Measurements from ENCODE around the gene ARMH2. TPM values are rescaled to one million over a fixed set of nuclear protein-coding genes. Genes with fewer than 3 reads are reported as not detected.

ARMH2 gene
- not detected in 2 replicates for total RNA-seq (2021)
- long read RNA-seq, result 0 reads

- no peaks in the 10 kb centered on the region for H4K20me1 ChIP-seq (ENCODE audit: control insufficient read depth, insufficient read depth, insufficient read length)
- H4K8ac ChIP-seq (replicated peaks; ENCODE audit: insufficient read length, low read depth, low read length), result no peak within 1 kb of the TSS
- H3K9me3 ChIP-seq (ENCODE audit: control insufficient read depth, low read depth, low read length), result no peaks in the 10 kb centered on the region
- no peak within 1 kb of the TSS for H3K56ac ChIP-seq (ENCODE audit: insufficient read length, low read depth, low read length)
- no CpG with 5 or more reads among the region's 13 CpGs for WGBS (ENCODE audit: extremely low coverage, insufficient read length, low lambda C conversion rate)
- no peak within 1 kb of the TSS for H2BK12ac ChIP-seq (ENCODE audit: insufficient read length, low read depth, low read length)
- no peaks in the 10 kb centered on the region for H3K79me2 ChIP-seq (ENCODE audit: insufficient read depth, low read length)
- no peak within 1 kb of the TSS for H3K4ac ChIP-seq (ENCODE audit: low read depth, low read length)
- H3K9ac ChIP-seq (ENCODE audit: extremely low read depth, insufficient read length, low read length), result no peak within 1 kb of the TSS
- H2AFZ ChIP-seq (ENCODE audit: low read length), result no peak within 1 kb of the TSS
- no peak within 1 kb of the TSS for H3K4me2 ChIP-seq (ENCODE audit: insufficient read depth, insufficient read length, low read length)
- no peak within 1 kb of the TSS for H2BK120ac ChIP-seq (ENCODE audit: low read depth, low read length, poor library complexity, severe bottlenecking)
- H3K4me1 Mint-ChIP-seq, result peaks cover 13 to 20% of the 10 kb centered on the region in 2 experiments
- H4K5ac ChIP-seq (ENCODE audit: insufficient read length, low read depth, low read length), result no peak within 1 kb of the TSS
- TF ChIP-seq CTCF (conservative IDR thresholded peaks at IDR 0.05), result no peak
- H3K9me3 Mint-ChIP-seq, result no peaks in the 10 kb centered on the region
- peaks cover 5% of the 10 kb centered on the region for H3K4me1 ChIP-seq (ENCODE audit: insufficient read depth, low read length)
- no peak within 1 kb of the TSS for H3K23ac ChIP-seq (ENCODE audit: insufficient read length, low read depth, low read length)
- H3K36me3 Mint-ChIP-seq (ENCODE audit: insufficient read depth in 1 of 3, low read depth in 3 of 3), result peaks cover 0 to 4% (median 4%) of the 10 kb centered on the region in 3 experiments; a peak in 1 of 7 replicates
- no peak within 1 kb of the TSS for H3K27ac Mint-ChIP-seq
- H2BK20ac ChIP-seq (ENCODE audit: low read depth, low read length, poor library complexity, severe bottlenecking), result no peak within 1 kb of the TSS
- no peak within 1 kb of the TSS for H3K18ac ChIP-seq (ENCODE audit: insufficient read length, low read depth, low read length)
- H4K91ac ChIP-seq (ENCODE audit: insufficient read length, low read depth, low read length), result no peak within 1 kb of the TSS
- no peak within 1 kb of the TSS for H2AK5ac ChIP-seq (ENCODE audit: insufficient read length, low read length)
- H3T11ph ChIP-seq (ENCODE audit: low read length), result no peak within 1 kb of the TSS
- H3K27me3 ChIP-seq (ENCODE audit: insufficient read depth, low read length), result no peaks in the 10 kb centered on the region; the same call in 1 of the 2 replicates
- H2BK5ac ChIP-seq (ENCODE audit: insufficient read length, low read length), result no peak within 1 kb of the TSS
- no peak within 1 kb of the TSS for H3K4me3 Mint-ChIP-seq
- no peak within 1 kb of the TSS for H3K27ac ChIP-seq (ENCODE audit: insufficient read length, low read depth, low read length)
- no peak for DNase-seq
- no peak within 1 kb of the TSS; the same call in 1 of the 2 replicates for H2BK15ac ChIP-seq (ENCODE audit: low read depth, low read length)
- no peaks in the 10 kb centered on the region for H3K79me1 ChIP-seq (ENCODE audit: insufficient read depth, low read depth, low read length, poor library complexity, severe bottlenecking)
- H3K14ac ChIP-seq (ENCODE audit: insufficient read depth, low read length), result no peak within 1 kb of the TSS
- no peaks in the 10 kb centered on the region for H3K23me2 ChIP-seq (ENCODE audit: insufficient read length, low read depth, low read length, poor library complexity, severe bottlenecking)
- H3K27me3 Mint-ChIP-seq (ENCODE audit: low read depth), result no peaks in the 10 kb centered on the region
These were observed at the start of gene ARMH2 for GRCh38 chr6:24798740-24799540. Gene ARMH2, minus strand, starts transcription at chr6:24798917. Its CDS starts 60 bp downstream, at chr6:24798857.
